RWPE2 (cell line): ENCODE measurements around the gene ADCY6.

Experiments
- ATAC-seq: fragments of 200-7000 bp; cut with Tn5 transposase; 3 replicates; pipeline ENCODE4 v1.9.1; 2021; ENCODE audit warnings: low read depth
- DNase-seq: peaks from one replicate; pipeline ENCODE4 v3.0.0-alpha.2; 2020; ENCODE audit warnings: low spot score
- H3K27ac ChIP-seq: fragments of 450-650 bp; 2 replicates; pipeline ENCODE4 v1.5.1; 2017; ENCODE audit warnings: mild to moderate bottlenecking; ENCODE audit not compliant: poor library complexity, severe bottlenecking
- H3K27me3 ChIP-seq: fragments of 250-450 bp; sonication (Bioruptor Pico); 2 replicates; pipeline ENCODE4 v1.5.1; 2021; ENCODE audit warnings: mild to moderate bottlenecking, moderate library complexity; ENCODE audit not compliant: insufficient read depth, poor library complexity, severe bottlenecking
- H3K36me3 ChIP-seq: fragments of 250-450 bp; sonication (Bioruptor Pico); 2 replicates; pipeline ENCODE4 v1.5.1; 2020; ENCODE audit warnings: low read depth, mild to moderate bottlenecking, moderate library complexity
- H3K4me1 ChIP-seq: fragments of 250-450 bp; sonication (Bioruptor Pico); 2 replicates; pipeline ENCODE4 v1.5.1; 2021; ENCODE audit warnings: mild to moderate bottlenecking, moderate library complexity; ENCODE audit not compliant: insufficient read depth, poor library complexity, severe bottlenecking
- H3K4me3 ChIP-seq: fragments of 250-450 bp; sonication (Bioruptor Pico); 2 replicates; pipeline ENCODE4 v1.5.1; 2021; ENCODE audit warnings: mild to moderate bottlenecking, moderate library complexity; ENCODE audit not compliant: severe bottlenecking
- H3K9me3 ChIP-seq: fragments of 250-450 bp; sonication (Bioruptor Pico); 2 replicates; pipeline ENCODE4 v1.5.1; 2021; ENCODE audit warnings: mild to moderate bottlenecking, moderate library complexity; ENCODE audit not compliant: severe bottlenecking
- CTCF ChIP-seq: fragments of 450-650 bp; IDR thresholded peaks from one replicate; pipeline ENCODE4 v1.5.1; 2017; ENCODE audit warnings: mild to moderate bottlenecking, moderate library complexity; ENCODE audit not compliant: poor library complexity, severe bottlenecking

Gene ADCY6

GRCh38 chr12:48822139-48822538, 33.2 kb upstream of the ADCY6 start:
- H3K36me3 ChIP-seq, result peaks cover 8% of the 10 kb centered on the region
- ATAC-seq (no peak), DNase-seq (no peak)
- TF ChIP-seq CTCF, result no peak
- H3K9me3 ChIP-seq, result no peaks in the 10 kb centered on the region
- H3K27me3 ChIP-seq, result no peaks in the 10 kb centered on the region
- H3K27ac ChIP-seq, result no peak overlapping the region
- no peaks in the 10 kb centered on the region for H3K4me1 ChIP-seq
- no peak overlapping the region for H3K4me3 ChIP-seq

GRCh38 chr12:48819986-48820725, 31.3 kb upstream of the ADCY6 start:
- Histone ChIP-seq H3K9me3 (no peaks in the 10 kb centered on the region), H3K27ac (no peak overlapping the region), H3K4me3 (no peak overlapping the region), H3K4me1 (no peaks in the 10 kb centered on the region), H3K36me3 (0 out of 2 replicates have a peak, but pooled peaks cover 4% of the 10 kb centered on the region), H3K27me3 (no peaks in the 10 kb centered on the region)
- no peak for ATAC-seq
- no peak for TF ChIP-seq CTCF
- no peak for DNase-seq

- Histone ChIP-seq H3K4me1 (no peaks in the 10 kb centered on the region), H3K27ac (no peak overlapping the region), H3K36me3 (no peaks in the 10 kb centered on the region), H3K9me3 (no peaks in the 10 kb centered on the region), H3K4me3 (peak overlapping the region; percentile 58), H3K27me3 (no peaks in the 10 kb centered on the region)
- ATAC-seq, result no peak
- peak; percentile 18 for TF ChIP-seq CTCF
- DNase-seq, result no peak
Observed at GRCh38 chr12:48818831-48819590, 30.1 kb upstream of the ADCY6 start.

DNA sequence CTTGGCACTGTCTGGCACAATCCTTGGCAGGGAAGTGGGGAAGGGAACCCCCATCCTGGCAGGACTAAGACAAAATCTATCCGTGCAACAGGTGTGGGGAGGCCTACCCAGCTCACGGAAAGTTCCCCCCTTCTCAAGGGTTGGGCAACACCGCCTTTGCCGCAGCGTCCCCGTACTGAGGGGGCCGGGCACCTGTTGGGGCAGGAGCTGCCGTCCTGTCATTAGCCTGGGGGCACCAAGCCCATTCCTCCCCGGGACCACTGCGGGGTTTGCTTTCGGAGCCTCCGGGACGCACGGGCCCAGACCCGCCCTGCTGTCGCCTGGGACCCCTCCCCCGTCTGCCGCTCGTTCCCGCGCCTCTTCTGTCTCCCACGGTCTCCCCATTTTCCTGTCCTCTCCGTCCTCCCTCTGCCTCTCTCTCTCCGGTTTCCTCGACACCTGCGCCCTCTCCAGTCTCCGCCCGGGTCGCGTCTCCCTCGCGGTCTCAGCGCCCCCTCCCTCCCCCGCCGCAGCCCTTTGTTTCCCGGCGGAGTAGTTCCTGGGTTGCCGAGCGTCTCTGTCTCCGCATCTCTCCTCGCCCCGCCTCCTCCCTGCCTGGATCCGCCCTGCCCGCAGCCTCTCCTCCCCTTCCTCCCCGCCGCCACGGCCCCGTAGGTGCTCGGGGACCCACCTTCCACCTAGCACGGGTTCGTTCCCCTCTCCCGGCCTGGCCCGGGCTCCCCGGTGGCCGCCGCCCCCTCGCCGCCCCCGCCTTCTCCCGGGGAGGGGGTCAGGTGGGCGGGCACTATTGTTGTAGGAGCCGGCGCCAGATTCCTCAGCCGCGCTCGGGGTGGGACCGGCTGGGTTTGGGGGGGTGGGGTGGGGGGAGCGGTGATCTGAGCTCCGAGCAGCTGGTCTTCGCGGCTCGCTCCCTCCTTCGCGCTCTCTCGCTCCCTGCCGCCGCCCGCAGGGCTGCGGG, 29.3 kb upstream of the ADCY6 start, which contains the start of gene CACNB3:
CACNB3 (plus strand) TSS at position 624 of the 958 bp plus-strand sequence. CDS start 434 bp downstream, outside the sequence.
- no peaks in the 10 kb centered on the region for H3K4me1 ChIP-seq

More for the DNA sequence above, 29.3 kb upstream of the ADCY6 start, which contains the start of gene CACNB3:
- Histone ChIP-seq H3K27ac (no peak within 1 kb of the TSS), H3K27me3 (no peaks in the 10 kb centered on the region), H3K4me3 (peak within 1 kb of the TSS; percentile 58), H3K9me3 (no peaks in the 10 kb centered on the region), H3K36me3 (no peaks in the 10 kb centered on the region)
- ATAC-seq (peak; percentile 44), DNase-seq (no peak)
- TF ChIP-seq CTCF, result no peak
